K562 (cell line): Measurements from ENCODE around the gene GOLGA6D. TPM values are rescaled to one million over a fixed set of nuclear protein-coding genes. Genes with fewer than 3 reads are reported as not detected.
A peak's percentile ranks its signal among the peaks of the same experiment; 100 is the strongest.
"Not testable (repeated sequence)": the region's sequence is repeated elsewhere in the genome, so short reads cannot be mapped to it uniquely, and the experiment has no call there.

Experiments used
- ATAC-seq: fragments of 200-7000 bp; cut with Tn5 transposase; 3 replicates; pipeline ENCODE4 v1.9.1; 2020; ENCODE audit warnings: moderate library complexity
- BruUV-seq: library from RNA; stranded (reverse); fragments of 400-500 nt; replicated peaks from 2 replicates; lab custom pipeline; 2021; lab: Mats Ljungman, UMichigan
- CTCF ChIA-PET: fragments of 300-600 bp; formaldehyde crosslinking; extraction: SDS; loops from one replicate; lab custom pipeline; 2021; ENCODE audit warnings: low intra/inter-chr PET ratio; lab: Yijun Ruan, JAX
- POLR2A ChIA-PET: fragments of 300-600, 350-650 bp; sonication (Branson Sonifier 250); formaldehyde crosslinking; extraction: SDS; loops from one replicate; lab custom pipeline; 2021; ENCODE audit warnings: antibody characterized with exemption, inconsistent platforms; lab: Yijun Ruan, JAX
- DNase-seq, 4 experiments: peaks; one replicate each; pipeline versions ENCODE4 v3.0.0 to v3.0.0-alpha.2; 2011 to 2018; ENCODE audit warnings: low spot score in 3 of 4, mixed read lengths in 3 of 4; ENCODE audit errors: extremely low read depth in 1 of 4
- FAIRE-seq: peaks from 2 replicates; lab custom pipeline; 2011; peaks lifted over from hg19 to GRCh38; lab: Jason Lieb, UNC
- H2AFZ ChIP-seq: 2 replicates; pipeline ENCODE4 v1.6.0; 2011; ENCODE audit warnings: low read depth, low read length, control low read depth, inconsistent platforms
- H3K27ac ChIP-seq: fragments of 200-600 bp; 3 replicates; pipeline ENCODE4 v1.8.0; 2011; ENCODE audit warnings: low read depth, mild to moderate bottlenecking, control low read depth, inconsistent platforms, low read length, moderate library complexity, mixed read lengths; ENCODE audit errors: extremely low read depth
- H3K27me3 ChIP-seq, 2 experiments: fragments of 300-600 bp in 1 of 2; 2 replicates in 1 of 2; 3 replicates in 1 of 2; pipeline versions ENCODE4 v1.6.0 to v1.8.0; 2011; ENCODE audit warnings: inconsistent platforms in 2 of 2, low read length in 2 of 2, mild to moderate bottlenecking in 1 of 2, mixed read lengths in 1 of 2, moderate library complexity in 1 of 2; ENCODE audit not compliant: control insufficient read depth in 2 of 2, insufficient read depth in 2 of 2
- H3K36me3 ChIP-seq: fragments of 300-600 bp; 3 replicates; pipeline ENCODE4 v1.8.0; 2011; ENCODE audit warnings: mild to moderate bottlenecking, low read length, inconsistent platforms; ENCODE audit not compliant: control insufficient read depth, insufficient read depth
- H3K4me1 ChIP-seq, 2 experiments: fragments of 200-600 bp in 1 of 2; replicated peaks in 1 of 2; 2 replicates in 1 of 2; 3 replicates in 1 of 2; pipeline versions ENCODE4 v1.5.1 to v1.8.0; 2011; ENCODE audit warnings: inconsistent platforms in 2 of 2, low read length in 2 of 2, mild to moderate bottlenecking in 1 of 2, mixed read lengths in 1 of 2, moderate library complexity in 1 of 2; ENCODE audit not compliant: control insufficient read depth in 2 of 2, insufficient read depth in 2 of 2
- H3K4me2 ChIP-seq: 2 replicates; pipeline ENCODE4 v1.6.1; 2011; ENCODE audit warnings: low read length, control low read depth, inconsistent platforms, mixed read lengths; ENCODE audit not compliant: insufficient read depth
- H3K4me3 ChIP-seq: fragments of 200-600 bp; sonication (generic), shearing (Covaris generic); 2 replicates; pipeline ENCODE4 v1.5.1; 2016; ENCODE audit warnings: control low read depth, inconsistent platforms
- H3K79me2 ChIP-seq: fragments of 200-600 bp; 3 replicates; pipeline ENCODE4 v1.8.0; 2011; ENCODE audit warnings: low read length, inconsistent platforms; ENCODE audit not compliant: control insufficient read depth, insufficient read depth
- H3K9ac ChIP-seq, 2 experiments: 2 replicates each; pipeline versions ENCODE4 v1.6.0 to v1.6.1; 2011; ENCODE audit warnings: low read depth in 2 of 2, low read length in 2 of 2, control low read depth in 1 of 2, inconsistent platforms in 1 of 2, mild to moderate bottlenecking in 1 of 2, mixed read lengths in 1 of 2; ENCODE audit not compliant: insufficient read depth in 1 of 2
- H3K9me1 ChIP-seq: one replicate; pipeline ENCODE4 v1.6.0; 2011; ENCODE audit warnings: inconsistent platforms, mild to moderate bottlenecking, low read length, moderate library complexity; ENCODE audit not compliant: control insufficient read depth, insufficient read depth
- H3K9me3 ChIP-seq: replicated peaks from 2 replicates; pipeline ENCODE4 v1.5.1; 2011; ENCODE audit warnings: low read depth, low read length, inconsistent platforms; ENCODE audit not compliant: control insufficient read depth, insufficient read depth
- H4K20me1 ChIP-seq: replicated peaks from 2 replicates; pipeline ENCODE4 v1.6.1; 2011; ENCODE audit warnings: low read length, inconsistent platforms, mixed read lengths; ENCODE audit not compliant: control insufficient read depth, insufficient read depth
- CTCF ChIP-seq, 3 experiments: IDR thresholded peaks in 2 of 3; conservative IDR thresholded peaks in 1 of 3; 2 replicates each; pipeline ENCODE4 v1.5.1; 2011 to 2012; ENCODE audit warnings: low read length in 3 of 3, mild to moderate bottlenecking in 3 of 3, control low read depth in 2 of 3, improper control_type of control experiment in 1 of 3, inconsistent platforms in 1 of 3, low read depth in 1 of 3, mixed read lengths in 1 of 3, moderate library complexity in 1 of 3; ENCODE audit not compliant: insufficient read depth in 2 of 3
- ZNF384 ChIP-seq: IDR thresholded peaks from 2 replicates; pipeline ENCODE4 v1.6.1; 2012; ENCODE audit warnings: low read depth, low read length, improper control_type of control experiment
- WGBS: fragments of 100-300 bp; shearing (Covaris generic); methylation state at CpG from one replicate; pipeline ENCODE4 v1.1.6; 2016; ENCODE audit warnings: low coverage, mixed read lengths; ENCODE audit not compliant: insufficient coverage; ENCODE audit errors: missing lambda C conversion rate; 5-methylcytosine and 5-hydroxymethylcytosine counted together
- in situ Hi-C: fragments of 300-500 bp; cut with MboI; formaldehyde crosslinking; loops from 4 replicates; pipeline ENCODE4 v1.15.0; 2018; ENCODE audit warnings: inconsistent platforms, mixed read lengths
- intact Hi-C: fragments of 100-400 bp; cut with micrococcal nuclease; formaldehyde crosslinking; loops from 2 replicates; pipeline ENCODE4 v1.14.2; 2022
- polyA plus RNA-seq, 8 experiments: library from polyadenylated mRNA; depleted of rRNA in 4 of 8; stranded (reverse) in 5 of 8; unstranded in 3 of 8; fragments of >200 nt; fragmentation: Nextera tagmentation in 2 of 8; fragmentation: Illumina TruSeq in 1 of 8; extraction: Ambion mirVana in 2 of 8; extraction: Trizol in 1 of 8; gene quantifications; 2 replicates each; pipeline versions ENCODE4 v1.2.1 to v1.2.3, GENCODE V29; 2011 to 2014; ENCODE audit warnings: inconsistent platforms in 1 of 8, missing spikeins in 1 of 8
- total RNA-seq, 7 experiments: library from RNA; depleted of rRNA in 6 of 7; stranded (reverse); fragments of >200 nt in 6 of 7; fragmentation: Illumina TruSeq in 2 of 7; extraction: Trizol in 2 of 7; gene quantifications; 2 replicates each; pipeline versions ENCODE4 v1.2.1 to v1.2.3, GENCODE V29; 2011 to 2021; ENCODE audit warnings: low replicate concordance in 1 of 7

The GOLGA6D gene
- total and polyA plus RNA-seq, 9 of the 15 experiments (the other 6 are each of a cell fraction or from before 2014, with no cell fraction given): not detected

GRCh38 chr15:75251343-75251742, 31.3 kb upstream of the GOLGA6D start:
- intact Hi-C loops, H3K79me2 ChIP-seq, H3K4me1 ChIP-seq, H3K4me2 ChIP-seq, ATAC-seq, H3K9me1 ChIP-seq, H3K27ac ChIP-seq, H2AFZ ChIP-seq, H3K9ac ChIP-seq, CTCF ChIA-PET, H3K4me3 ChIP-seq, in situ Hi-C loops, H3K36me3 ChIP-seq, FAIRE-seq, H3K9me3 ChIP-seq, H4K20me1 ChIP-seq, BruUV-seq, DNase-seq: not testable (repeated sequence)
- 1% methylated on average over 4 of the region's 4 CpGs for WGBS
- peaks cover 14 to 34% of the 10 kb centered on the region in 2 experiments; a peak in 4 of 5 replicates for H3K27me3 ChIP-seq
- POLR2A ChIA-PET: interaction anchor here (0.6 kb wide), 1 partner anchor 41 kb away, joined by 3 read pairs; no protein-coding TSS in a partner anchor

GRCh38 chr15:75252285-75252684, 30.4 kb upstream of the GOLGA6D start:
- H3K36me3 ChIP-seq, ATAC-seq, H3K9ac ChIP-seq, H3K9me3 ChIP-seq, in situ Hi-C loops, H3K4me1 ChIP-seq, DNase-seq, BruUV-seq, POLR2A ChIA-PET, H3K4me2 ChIP-seq, H3K27ac ChIP-seq, H3K9me1 ChIP-seq, H2AFZ ChIP-seq, H3K79me2 ChIP-seq, FAIRE-seq, H3K4me3 ChIP-seq, H4K20me1 ChIP-seq, intact Hi-C loops: not testable (repeated sequence)
- TF ChIP-seq CTCF (IDR thresholded peaks at IDR 0.05 in 2 of 3, conservative IDR thresholded peaks at IDR 0.05 in 1 of 3; ENCODE audit: insufficient read depth in 2 of 3, low read depth in 1 of 3, low read length in 3 of 3): 0 out of 6 replicates have a peak, but pooled peaks of 1 of the 3 experiments have one; percentile 12
- TF ChIP-seq ZNF384: peak; percentile 71
- WGBS: 0% methylated on average over 3 of the region's 4 CpGs
- peaks cover 14 to 33% of the 10 kb centered on the region in 2 experiments; a peak in 4 of 5 replicates for H3K27me3 ChIP-seq
- CTCF ChIA-PET: interaction anchor here (0.6 kb wide), 1 partner anchor 373 kb away, joined by 4 read pairs; no protein-coding TSS in a partner anchor

DNA sequence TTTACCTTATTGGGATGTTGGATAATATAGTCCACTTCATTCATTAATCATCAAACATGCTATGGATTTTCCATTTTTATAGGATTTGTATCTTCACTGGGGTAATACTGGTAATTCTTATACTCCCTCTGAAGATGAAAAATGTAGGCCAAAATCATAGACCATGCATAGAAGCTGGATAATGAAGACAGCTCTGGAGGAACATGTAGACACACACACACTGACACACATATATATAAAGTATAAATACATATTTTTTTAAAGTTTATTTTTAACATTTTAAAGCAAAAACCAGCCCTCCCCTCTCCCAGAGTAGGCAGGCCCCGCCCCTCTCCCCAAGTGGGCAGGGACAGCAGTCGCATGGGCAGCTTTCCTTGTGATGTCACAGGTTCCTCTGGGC, 24.6 kb upstream of the GOLGA6D start, which contains the start of gene GOLGA6C:
GOLGA6C (plus strand) TSS at position 301 of the 400 bp plus-strand sequence. CDS start 265 bp downstream, outside the sequence.
- H3K4me1 ChIP-seq, DNase-seq, BruUV-seq, H4K20me1 ChIP-seq, H3K4me3 ChIP-seq, H3K9ac ChIP-seq, H3K9me1 ChIP-seq, CTCF ChIA-PET, H3K27me3 ChIP-seq, H3K36me3 ChIP-seq, H3K27ac ChIP-seq, in situ Hi-C loops, H2AFZ ChIP-seq, H3K4me2 ChIP-seq, H3K79me2 ChIP-seq, ATAC-seq, FAIRE-seq, POLR2A ChIA-PET, H3K9me3 ChIP-seq, intact Hi-C loops: not testable (repeated sequence)
- no CpG with 5 or more reads among the region's 2 CpGs for WGBS
